CD4-positive, alpha-beta T cell treated with Interleukin-6 for 4 hours (primary cell): Measurements from ENCODE around the gene MOGAT1.
"Not testable (repeated sequence)": the region's sequence is repeated elsewhere in the genome, so short reads cannot be mapped to it uniquely, and the experiment has no call there.

Experiments used
- DNase-seq: peaks from one replicate; pipeline ENCODE4 v3.0.0-alpha.2; 2020; ENCODE audit warnings: mixed read lengths

MOGAT1 gene

DNA sequence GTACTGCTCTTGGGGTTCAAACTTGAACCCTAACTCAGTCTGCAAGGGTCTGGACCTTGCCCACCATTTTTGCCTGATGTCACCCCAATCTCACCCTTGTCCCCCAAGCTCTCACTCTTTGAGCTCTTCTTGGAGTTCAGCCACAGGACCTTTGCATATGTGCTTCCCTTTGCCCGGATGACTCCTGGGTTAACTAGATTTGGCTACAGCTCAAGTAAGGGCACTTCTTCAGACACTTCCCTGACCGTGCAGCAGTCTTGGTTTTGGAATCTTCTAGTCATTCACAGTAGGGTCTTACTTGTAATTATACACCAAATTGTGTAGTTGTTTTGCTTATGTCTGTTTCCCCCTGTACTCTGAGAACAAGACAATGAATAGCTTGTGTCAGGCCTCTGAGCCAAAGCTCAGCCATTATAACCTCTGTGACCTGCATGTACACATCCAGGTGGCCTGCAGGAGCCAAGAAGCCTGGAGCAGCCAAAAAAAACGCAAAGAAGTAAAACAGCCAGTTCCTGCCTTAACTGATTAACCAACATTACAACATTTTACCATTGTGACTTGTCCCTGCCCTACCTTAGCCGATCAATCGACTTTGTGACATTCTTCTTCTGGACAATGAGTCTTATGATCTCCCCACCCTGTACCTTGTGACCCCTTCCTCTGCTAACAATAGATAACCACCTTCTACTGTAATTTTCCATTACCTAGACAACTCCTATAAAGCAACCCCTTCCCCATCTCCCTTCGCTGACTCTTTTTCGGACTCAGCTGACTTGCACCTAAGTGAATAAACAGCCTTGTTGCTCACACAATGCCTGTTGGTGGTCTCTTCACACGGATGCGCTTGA, 1.0 kb upstream of the MOGAT1 start:
- DNase-seq: no peak

DNA sequence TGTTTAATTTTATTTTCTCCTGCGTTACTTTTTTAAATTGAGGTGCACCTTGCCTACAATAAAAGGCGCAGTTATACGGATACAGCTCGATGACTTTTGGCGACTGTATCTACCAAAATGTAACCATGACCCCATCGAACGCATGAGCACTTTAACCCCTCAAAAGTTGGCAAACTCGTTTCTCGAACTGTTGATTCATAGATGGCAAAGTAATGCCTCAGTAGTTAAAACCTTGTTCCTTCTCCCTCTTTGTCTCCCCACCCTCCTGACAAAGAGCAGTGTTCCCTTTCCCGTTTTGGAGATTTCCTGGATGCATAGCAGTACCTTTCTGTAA, 577 bp downstream of the MOGAT1 start:
- DNase-seq: no peak

DNA sequence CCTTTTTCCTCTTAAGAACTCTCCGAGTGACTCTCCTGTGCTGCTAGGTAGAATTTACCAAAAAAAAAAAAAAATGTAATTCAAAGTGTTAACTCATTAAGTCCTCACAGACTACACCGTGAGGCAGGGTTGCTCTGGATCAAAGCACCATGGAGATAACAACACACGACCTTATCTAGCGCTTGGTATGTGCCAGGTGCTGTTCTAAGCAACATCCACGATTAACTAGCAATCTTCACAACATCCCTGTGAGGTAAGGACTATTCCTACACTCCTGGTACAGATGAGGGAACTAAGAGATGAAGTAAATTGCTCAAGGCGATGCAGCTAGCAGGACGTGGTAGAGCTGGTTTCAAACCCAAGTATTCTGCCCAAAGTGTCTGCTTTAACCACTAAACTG, 1.8 kb downstream of the MOGAT1 start:
- no peak for DNase-seq

DNA sequence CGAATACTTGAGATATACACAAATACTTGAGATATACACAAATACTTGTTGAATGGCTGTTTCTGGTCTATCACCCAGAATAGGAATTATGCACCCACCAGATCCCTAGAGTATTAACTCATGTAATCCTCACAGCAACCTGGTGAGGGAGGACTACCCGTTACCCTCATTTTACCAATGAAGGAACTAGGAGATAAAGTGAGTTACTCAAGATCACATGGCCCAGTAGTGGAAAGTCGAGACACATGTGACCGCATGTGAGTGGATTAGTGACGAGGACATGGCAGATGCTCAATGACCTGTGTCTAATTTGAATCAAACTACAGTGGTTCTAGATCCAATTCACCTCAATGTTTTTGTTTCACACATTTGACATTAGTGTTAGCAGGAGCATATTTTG, 2.4 kb downstream of the MOGAT1 start:
- DNase-seq: no peak

DNA sequence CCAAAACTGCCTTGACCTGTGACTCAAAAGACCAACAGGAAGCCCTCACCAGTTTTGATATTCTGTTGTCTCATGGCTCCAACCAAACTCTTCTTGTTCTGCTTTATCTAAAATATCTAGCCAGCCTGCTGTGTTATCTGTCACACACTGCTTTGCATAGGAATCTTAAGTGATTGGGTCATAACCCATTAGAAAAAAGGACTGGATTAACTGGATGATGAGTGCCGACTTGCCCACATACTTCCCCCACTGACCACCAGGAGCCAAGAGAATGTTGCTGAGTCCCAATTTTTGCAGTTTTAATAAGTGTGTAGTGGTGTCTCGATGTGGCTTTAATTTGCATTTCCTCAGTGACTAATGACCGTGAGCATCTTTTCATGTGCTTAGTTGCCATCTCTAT, 6.5 kb downstream of the MOGAT1 start:
- DNase-seq: no peak

DNA sequence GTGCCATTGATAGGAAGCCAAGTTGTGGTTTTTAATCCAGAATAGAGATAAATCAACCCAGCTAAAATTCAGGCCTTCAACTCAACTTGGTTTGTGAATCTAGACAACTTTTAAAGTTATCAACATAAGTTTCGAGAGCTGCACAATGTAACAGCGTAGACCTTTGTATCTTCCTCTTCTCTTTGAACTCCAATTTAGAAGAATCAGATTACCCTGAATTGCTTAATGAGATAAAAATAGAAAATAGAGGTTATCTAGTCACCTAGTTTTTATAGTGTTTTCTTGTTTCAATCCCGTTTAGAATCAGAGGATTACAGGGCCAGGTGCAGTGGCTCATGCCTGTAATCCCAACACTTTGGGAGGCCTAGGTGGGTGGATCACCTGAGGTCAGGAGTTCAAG, 12.3 kb downstream of the MOGAT1 start:
- DNase-seq: no peak

DNA sequence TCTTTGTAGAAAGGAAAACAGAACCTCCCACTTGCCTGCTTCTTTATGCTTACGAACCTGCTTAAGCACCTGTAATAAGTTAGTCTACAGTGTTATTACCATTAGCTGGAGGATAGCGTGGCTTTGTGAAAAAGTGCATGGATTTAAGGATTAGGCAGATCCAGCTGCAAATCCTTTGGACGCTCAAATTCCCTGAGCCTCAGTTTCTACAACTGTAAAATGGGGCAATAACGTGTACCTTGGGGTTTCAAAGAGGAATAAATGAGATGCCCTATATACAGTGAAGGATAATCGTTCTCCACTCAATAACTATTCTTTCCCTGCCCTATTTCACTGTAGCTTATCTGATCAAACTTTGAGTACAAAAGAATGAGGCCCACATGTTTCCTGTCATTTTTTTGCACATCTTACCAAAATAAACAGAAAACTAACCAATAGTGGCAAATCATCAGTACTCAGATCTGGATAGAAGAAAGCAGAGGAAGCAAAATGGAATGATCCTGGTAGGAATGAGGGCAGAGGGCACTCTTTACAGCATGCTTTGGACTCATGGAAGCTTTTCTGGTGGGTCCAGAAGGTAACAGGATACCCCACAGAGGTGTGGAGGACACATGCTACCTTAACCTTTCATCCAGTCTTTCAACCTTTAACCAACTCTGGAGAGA, 14.8 kb downstream of the MOGAT1 start:
- no peak for DNase-seq

DNA sequence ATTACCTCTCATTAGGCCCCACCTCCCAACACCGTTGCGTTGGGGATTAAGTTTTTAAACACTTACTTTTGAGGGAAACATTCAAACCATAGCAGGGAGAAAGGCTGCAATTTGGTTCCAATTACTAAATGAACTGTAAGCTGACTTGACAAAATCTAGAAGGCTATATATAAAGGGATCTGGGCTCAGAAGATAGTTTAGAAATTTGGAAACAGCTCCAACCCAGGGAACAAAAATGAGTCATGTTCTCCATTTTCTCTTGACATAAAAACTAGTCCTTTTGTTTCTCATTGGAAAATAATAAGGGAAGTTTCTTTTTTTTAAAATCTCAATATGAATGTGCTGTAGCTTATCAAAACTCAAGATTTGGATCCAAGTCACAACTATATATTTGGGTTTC, 17.5 kb downstream of the MOGAT1 start:
- DNase-seq: no peak

DNA sequence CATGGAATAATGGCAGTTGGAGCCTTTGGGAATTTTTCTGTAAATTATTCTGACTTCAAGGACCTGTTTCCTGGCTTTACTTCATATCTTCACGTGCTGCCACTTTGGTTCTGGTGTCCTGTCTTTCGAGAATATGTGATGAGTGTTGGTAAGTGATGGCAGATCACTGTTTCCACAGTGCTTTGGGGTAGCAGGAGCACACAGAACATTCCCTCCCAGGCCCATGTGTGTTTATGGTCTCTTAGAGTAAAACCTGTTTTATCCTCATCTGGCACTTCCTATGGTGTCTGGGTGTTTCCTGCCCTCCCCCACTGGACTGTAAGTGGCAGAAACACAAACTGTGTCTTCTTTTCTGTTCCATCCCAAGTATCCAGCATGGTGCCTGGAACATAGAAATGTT, 17.9 kb downstream of the MOGAT1 start:
- no peak for DNase-seq

DNA sequence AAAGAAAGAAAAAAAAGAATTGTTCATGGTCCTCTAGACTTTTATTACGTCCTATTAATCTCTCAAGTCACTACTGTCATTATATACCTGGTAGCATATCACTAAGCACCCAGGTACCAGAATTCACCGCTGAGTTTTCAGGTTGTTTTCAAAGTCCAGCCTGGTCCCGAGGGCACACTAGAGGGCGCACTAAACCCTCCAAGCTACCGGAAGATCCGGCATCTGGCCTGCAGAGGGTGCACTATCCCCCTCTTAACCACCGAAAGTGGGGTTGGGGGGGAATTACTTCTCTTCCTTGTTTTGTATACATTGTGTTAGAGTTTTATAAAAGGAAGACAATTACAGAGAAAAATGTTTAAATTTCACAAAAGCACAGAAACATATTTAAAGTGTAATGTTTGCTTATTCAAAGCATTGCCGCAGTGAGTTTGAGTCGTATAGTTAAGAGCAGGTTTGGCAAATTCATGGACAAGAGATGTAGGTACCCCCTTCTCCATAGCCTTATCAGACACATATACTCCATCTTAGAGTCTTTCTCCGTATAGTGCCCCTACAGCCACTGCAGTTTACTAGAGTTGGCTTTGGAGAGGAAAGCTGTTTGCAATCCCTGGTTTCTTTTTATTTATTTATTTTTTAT, 19.2 kb downstream of the MOGAT1 start:
- peak; percentile 75 for DNase-seq

DNA sequence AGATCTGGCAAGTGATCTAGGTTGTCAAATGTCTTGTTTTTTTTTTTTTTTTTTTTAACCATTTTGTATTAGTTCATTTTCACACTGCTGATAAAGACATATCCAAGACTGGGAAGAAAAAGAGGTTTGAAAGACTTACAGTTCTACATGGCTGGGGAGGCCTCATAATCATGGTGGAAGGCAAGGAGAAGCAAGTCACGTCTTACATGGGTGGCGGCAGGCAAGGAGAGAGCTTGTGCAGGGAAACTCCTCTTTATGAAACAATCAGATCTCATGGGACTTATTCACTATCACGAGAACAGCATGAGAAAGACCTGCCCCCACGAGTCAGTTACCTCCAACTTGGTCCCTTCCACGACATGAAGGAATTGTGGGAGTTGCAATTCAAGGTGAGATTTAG, 22.0 kb downstream of the MOGAT1 start:
- DNase-seq: not testable (repeated sequence)

DNA sequence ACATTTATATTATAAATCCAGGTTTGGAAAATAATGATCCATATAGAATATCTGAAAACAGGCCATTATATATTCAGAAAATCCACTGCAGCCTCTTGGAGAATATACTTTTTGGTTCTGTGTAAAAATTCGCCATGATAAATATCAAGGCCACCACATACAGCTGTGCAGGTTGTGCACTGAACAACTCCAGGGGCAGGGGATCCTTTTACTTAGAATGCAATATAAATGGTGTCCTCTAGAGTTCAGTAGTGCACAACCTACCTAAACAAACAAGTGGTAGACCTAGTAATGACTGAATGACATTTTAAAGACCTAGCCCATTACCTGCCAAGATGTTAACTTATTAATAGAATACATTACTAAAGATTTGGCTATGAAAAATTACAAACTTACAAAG, 22.4 kb downstream of the MOGAT1 start:
- DNase-seq: no peak

DNA sequence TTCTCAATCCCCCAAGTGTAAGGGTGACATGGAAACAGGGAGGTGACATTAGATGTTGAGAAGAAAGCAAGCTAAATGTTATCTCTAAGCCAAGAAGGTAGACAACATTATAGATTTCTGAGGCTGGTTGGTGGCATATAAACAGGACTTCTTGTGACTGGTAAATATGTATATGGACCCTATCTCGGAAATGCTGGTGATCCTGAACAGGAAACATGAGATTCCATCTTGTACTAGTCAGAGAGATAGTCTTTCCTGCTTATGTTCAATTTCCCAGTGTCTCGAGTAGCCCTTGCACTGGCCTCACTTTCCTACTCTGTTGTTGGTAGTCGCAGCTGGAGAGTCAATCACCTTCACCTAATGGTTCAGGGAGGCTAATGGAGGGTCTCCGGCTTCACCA, 26.8 kb downstream of the MOGAT1 start:
- no peak for DNase-seq

DNA sequence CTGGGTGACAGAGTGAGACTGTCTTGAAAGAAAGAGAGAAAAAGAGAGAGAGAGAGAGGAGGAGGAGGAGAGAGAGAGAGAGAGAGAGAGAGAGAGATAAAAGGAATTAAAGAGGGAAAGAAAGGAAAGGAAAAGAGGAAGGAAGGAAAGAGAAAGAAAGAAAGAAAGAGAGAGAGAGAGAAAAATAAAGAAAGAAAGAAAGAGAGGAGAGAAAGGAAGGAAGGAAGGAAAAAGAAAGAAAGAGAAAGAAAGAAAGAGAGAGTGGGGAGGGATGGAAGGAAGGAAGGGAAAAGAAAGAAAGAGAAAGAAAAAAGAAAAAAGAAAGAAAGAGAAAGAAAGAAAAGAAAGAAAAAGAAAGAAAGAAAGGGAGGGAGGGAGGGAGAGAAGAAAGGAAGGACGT, 29.8 kb downstream of the MOGAT1 start:
- DNase-seq: no peak

DNA sequence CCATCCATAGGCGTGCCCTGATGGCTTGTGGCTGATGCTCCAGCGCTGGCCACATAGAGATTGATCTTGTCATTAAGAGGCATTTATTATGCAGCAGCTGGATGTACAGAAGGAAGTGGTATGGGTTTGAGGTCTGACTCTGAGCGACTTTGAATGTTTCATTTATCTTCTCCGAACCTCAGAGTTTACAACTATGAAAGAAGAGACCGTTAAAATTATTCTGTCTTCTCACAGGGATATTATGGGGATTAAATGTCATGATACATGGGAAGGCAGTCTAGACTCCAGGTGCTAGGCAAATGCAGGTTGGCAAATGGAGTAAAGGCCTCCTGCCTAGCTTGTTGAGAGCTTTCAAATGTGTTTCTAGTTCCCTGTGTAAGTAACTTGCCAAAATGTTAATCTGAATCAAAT, 30.3 kb downstream of the MOGAT1 start:
- DNase-seq: no peak

DNA sequence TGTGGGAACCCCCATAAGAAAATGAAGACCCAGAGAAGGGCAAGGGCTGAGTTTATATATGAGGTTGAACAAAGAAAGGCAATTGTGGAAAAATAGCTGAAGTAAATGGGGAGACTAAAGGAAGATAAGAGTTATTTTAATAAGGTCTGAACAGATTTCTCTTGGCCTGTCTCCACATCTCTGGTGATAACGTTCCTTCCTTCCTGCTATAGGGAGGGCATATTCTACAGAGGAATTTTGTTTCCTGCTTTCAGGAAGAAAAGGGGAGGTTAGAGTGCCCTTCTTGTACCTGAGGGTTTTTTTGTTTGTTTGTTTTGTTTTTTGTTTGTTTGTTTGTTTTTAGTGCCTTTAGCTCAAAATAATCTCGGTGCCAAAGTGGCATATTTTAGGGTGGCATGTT, 31.6 kb downstream of the MOGAT1 start:
- no peak for DNase-seq

DNA sequence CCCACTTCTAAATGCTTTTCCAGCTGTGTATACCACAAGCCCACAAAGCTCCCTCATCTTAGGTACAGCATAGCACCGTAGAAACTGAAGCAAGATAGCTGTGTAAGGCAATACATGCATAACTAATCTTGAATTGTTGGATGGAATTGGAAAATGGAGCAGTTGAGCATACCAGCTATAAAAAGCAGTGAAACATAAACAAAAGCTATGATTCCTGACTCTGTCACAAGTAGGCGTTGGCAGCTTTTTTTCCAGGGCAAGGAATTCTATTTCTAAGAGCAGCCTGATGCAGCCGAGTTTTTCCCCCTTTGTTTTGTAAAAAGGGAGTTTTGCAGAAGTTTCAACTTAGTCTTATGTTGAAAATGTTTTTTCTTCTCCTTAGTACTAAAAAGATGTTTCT, 32.4 kb downstream of the MOGAT1 start:
- no peak for DNase-seq

DNA sequence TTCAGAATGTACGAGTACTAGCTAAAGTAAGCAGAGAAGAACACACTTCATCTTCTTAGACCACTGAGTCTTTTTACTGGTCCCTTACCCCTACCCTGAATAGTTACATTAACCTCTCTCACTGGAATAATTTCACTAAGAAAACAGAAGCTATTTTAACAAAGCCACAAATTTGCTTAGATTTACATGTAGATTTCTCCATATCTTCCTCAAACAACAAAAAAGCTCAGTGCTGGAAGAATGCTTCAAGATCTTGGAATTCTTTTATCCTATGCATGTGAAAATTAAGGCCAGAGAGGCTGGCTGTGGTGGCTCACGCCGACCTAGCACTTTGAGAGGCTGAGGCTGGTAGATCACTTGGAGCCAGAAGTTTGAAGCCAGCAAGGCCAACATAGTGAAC, 35.2 kb downstream of the MOGAT1 start:
- no peak for DNase-seq

DNA sequence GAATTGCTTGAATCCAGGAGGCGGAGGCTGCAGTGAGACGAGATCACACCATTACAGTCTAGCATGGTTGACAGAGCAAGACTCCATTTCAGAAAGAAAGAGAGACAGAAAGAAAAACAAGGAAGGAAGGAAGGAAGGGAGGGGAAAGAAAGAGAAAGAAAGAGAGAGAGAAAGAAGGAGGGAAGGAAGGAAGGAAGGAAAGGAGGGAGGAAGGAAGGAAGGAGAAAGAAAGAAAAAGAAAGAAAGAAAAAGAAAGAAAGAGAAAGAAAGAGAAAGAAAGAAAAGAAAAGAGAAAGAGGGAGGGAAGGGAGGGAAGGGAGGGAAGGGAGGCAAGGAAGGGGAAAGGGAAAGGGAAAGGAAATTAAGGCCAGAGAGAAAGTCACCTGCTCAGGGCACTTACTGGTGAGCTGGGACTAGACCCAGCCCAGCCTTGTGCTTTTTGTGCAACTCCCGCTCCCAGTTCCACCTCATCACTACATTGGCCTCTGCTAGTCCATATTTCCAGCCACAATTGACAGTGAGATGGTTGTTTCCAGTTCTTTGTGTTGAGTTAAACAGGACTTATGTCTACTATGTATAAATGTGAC, 35.7 kb downstream of the MOGAT1 start:
- no peak for DNase-seq

DNA sequence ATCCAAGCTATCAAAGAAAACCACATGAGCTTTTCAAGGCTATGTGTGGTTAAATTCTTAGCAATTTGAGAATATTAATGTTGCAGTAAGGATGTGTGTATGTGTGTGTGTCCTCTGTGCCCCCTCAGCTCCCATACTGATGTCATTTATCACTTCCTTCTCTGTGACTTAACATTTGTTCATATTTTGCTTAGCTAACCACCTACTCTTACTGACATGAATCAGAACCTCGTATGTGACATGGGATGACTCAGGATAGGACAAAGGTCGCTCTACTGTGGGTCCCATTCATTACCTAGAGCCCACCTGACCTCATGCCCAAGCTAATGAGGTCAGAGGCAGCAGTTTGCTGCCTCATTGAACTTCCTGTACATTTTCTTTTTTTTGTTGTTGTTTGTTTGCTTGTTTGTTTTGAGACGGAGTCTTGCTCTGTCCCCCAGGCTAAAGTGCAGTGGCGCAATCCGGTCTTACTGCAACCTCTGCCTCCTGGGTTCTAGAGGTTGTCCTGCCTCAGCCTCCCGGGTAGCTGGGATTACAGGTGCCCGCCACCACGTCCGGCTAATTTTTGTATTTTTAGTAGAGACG, 36.3 kb downstream of the MOGAT1 start:
- DNase-seq: no peak

DNA sequence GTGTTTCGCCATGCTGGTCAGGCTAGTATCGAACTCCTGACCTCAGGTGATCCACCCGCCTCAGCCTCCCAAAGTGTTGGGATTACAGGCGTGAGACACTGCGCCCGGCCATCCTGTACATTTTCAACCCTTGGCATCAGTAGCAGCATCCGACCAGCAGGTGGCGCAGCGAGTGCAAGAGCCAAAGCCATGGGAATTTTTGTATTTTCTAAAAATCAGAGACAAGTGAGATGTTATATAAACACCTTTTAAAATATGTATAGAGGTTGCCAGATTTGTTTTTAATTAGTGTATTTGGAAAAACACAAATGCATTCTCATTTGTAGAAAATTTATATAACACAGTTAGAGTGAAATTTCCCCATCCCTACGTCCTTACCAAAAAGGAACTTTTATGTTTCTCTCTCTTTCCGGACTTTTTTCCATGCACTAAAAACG, 36.8 kb downstream of the MOGAT1 start:
- peak; percentile 78 for DNase-seq

DNA sequence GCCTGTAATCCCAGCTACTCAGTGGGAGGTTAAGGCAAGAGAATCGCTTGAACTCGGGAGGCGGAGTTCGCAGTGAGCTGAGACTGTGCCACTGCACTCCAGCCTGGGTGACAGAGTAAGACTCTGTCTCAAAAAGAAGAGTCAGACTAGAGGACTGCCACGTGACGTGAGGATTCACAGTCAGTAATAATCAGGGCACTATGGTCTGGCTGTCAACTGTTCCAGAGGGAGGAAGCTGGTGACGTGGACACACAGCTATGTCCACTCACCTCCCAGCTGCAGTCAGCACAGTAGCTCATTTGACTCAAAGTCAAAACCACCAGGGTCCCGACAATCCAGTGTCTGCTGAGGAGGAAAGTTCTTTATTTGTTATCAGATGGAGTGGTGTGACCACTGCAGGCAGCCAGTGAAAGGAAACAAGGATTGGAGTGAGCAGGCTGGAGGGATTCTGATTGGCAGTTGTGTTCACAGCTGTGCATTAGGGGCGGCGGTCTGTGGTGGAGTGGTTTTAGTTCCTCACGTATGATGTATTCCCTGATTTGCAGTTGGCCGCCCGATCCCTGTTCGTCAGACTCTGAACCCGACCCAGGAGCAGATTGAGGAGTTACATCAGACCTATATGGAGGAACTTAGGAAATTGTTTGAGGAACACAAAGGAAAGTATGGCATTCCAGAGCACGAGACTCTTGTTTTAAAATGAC, 37.9 kb downstream of the MOGAT1 start:
- no peak for DNase-seq

DNA sequence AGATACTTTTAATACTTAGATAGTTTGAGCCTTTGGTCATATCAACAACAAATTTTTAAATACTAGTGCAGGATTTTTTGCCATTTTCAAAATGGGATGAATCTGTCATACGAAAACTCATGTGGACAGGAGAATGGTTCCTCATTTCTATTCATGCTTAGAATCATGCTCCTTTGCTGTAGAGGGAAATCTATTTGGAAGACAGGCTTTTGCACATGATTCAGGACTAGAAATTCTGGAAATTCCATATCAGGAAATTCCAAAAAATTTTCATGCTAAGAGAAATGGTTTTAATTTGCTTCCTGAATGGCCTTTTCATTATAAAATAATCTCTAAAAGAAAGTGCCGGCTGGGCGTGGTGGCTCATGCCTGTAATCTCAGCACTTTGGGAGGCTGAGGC, 39.3 kb downstream of the MOGAT1 start:
- DNase-seq: no peak
